ENCODE measurements around the gene SRPRA. TPM values are rescaled to one million over a fixed set of nuclear protein-coding genes. Genes with fewer than 3 reads are reported as not detected.

SRPRA gene
- total and polyA plus RNA-seq, 2 donors (not counting 3 experiments of a cell fraction or from before 2014, with no cell fraction given), result 104 to 116 TPM

GRCh38 chr11:126219547-126219946, 49.1 kb downstream of the SRPRA start:
- intact Hi-C loops (cut with micrococcal nuclease), result no loop called here
- FAIRE-seq, result no peak
- TF ChIP-seq MAX (IDR thresholded peaks at IDR 0.05; ENCODE audit: insufficient read depth, insufficient read length) (no peak), POLR2AphosphoS5 (IDR thresholded peaks at IDR 0.05; ENCODE audit: insufficient read depth, low read depth, low read length) (no peak), CTCF (IDR thresholded peaks at IDR 0.05; ENCODE audit: extremely low read depth in 1 of 2, insufficient read depth in 1 of 2, low read depth in 1 of 2, low read length in 2 of 2) (no peak), GATA2 (IDR thresholded peaks at IDR 0.05; ENCODE audit: insufficient read depth, insufficient read length, low read depth, low read length) (no peak), MYC (IDR thresholded peaks at IDR 0.05; ENCODE audit: low read depth, low read length) (no peak), EZH2 (IDR thresholded peaks at IDR 0.05; ENCODE audit: borderline replicate concordance, low read depth, low read length, severe bottlenecking) (no peak), FOS (IDR thresholded peaks at IDR 0.05; ENCODE audit: borderline replicate concordance, insufficient read depth, low read length) (no peak), JUN (IDR thresholded peaks at IDR 0.05; ENCODE audit: borderline replicate concordance, insufficient read depth, insufficient read length, low read depth) (no peak), POLR2A (IDR thresholded peaks at IDR 0.05; ENCODE audit: low read depth, low read length) (no peak)

More at GRCh38 chr11:126219547-126219946, 49.1 kb downstream of the SRPRA start:
- Histone ChIP-seq H4K20me1 (replicated peaks; ENCODE audit: control insufficient read depth, extremely low read depth, insufficient read depth, low read length) (peaks cover 6% of the 10 kb centered on the region), H3K36me3 (ENCODE audit: control insufficient read depth in 2 of 2, extremely low read depth in 1 of 2, insufficient read depth in 2 of 2, low read length in 2 of 2) (no peaks in the 10 kb centered on the region), H3K79me2 (ENCODE audit: control insufficient read depth, insufficient read depth, low read length) (peaks cover 75% of the 10 kb centered on the region), H3K9me3 (replicated peaks; ENCODE audit: control insufficient read depth, insufficient read depth, low read length) (no peaks in the 10 kb centered on the region), H3K9me1 (replicated peaks; ENCODE audit: control insufficient read depth, extremely low read depth, insufficient read depth, low read length) (no peaks in the 10 kb centered on the region), H3K4me1 (ENCODE audit: control insufficient read depth, extremely low read depth, insufficient read depth, low read length) (peaks cover 6% of the 10 kb centered on the region), H3K4me3 (replicated peaks in 1 of 3; ENCODE audit: insufficient read depth in 1 of 3, low read depth in 1 of 3, low read length in 3 of 3) (no peak overlapping the region), H3K9ac (replicated peaks; ENCODE audit: extremely low read depth, insufficient read depth, low read length) (no peak overlapping the region), H3K27ac (ENCODE audit: insufficient read depth, low read depth, low read length) (no peak overlapping the region), H3K4me2 (ENCODE audit: insufficient read depth, low read length) (no peak overlapping the region), H2AFZ (ENCODE audit: low read depth, low read length) (no peak overlapping the region), H3K27me3 (ENCODE audit: control insufficient read depth in 2 of 2, insufficient read depth in 2 of 2, low read length in 2 of 2) (no peaks in the 10 kb centered on the region)
- no peak for DNase-seq (ENCODE audit: low read depth, low spot score)
- no TSS peak for BruUV-seq (replicated peaks)
- ChIA-PET CTCF (interaction anchor here (1.1 to 1.3 kb wide), 2 partner anchors 11 to 279 kb away, joined by 3 to 4 read pairs; no protein-coding TSS in a partner anchor), POLR2A (no interaction called here)
- dilution Hi-C loops (cut with MboI; ENCODE audit: extremely low pct_ligation_motif_present, low sequenced_read_pairs), result no loop called here
